SK-N-SH treated with all-trans-retinoic acid at 6 μM for 48 hours (cell line): ENCODE measurements around the gene POLR3C.

Experiments used
- ATAC-seq: fragments of 200-7000 bp; cut with Tn5 transposase; 3 replicates; pipeline ENCODE4 v1.9.1; 2020; ENCODE audit warnings: mild to moderate bottlenecking, moderate library complexity
- ARNTL ChIP-seq: fragments of 450-650 bp; formaldehyde crosslinking; IDR thresholded peaks from 2 replicates; pipeline ENCODE4 v1.5.0; 2020; ENCODE audit warnings: low read depth, mild to moderate bottlenecking, moderate library complexity, borderline replicate concordance
- BACH2 ChIP-seq: fragments of 250-450 bp; sonication (Bioruptor Pico); IDR thresholded peaks from 2 replicates; pipeline ENCODE4 v1.9.0; 2021; ENCODE audit warnings: mild to moderate bottlenecking, borderline replicate concordance
- CSDC2 ChIP-seq: fragments of 250-450 bp; sonication (Bioruptor Pico); IDR thresholded peaks from 2 replicates; pipeline ENCODE4 v1.5.0; 2020; ENCODE audit warnings: mild to moderate bottlenecking, moderate library complexity
- ESRRG ChIP-seq: fragments of 250-450 bp; sonication (Bioruptor Pico); IDR thresholded peaks from 2 replicates; pipeline ENCODE4 v1.6.1; 2021; ENCODE audit warnings: mild to moderate bottlenecking
- GLIS3 ChIP-seq: fragments of 250-450 bp; sonication (Bioruptor Pico); IDR thresholded peaks from 2 replicates; pipeline ENCODE4 v1.5.0; 2020; ENCODE audit warnings: mild to moderate bottlenecking, moderate library complexity
- ISL1 ChIP-seq: fragments of 250-450 bp; sonication (Bioruptor Pico); IDR thresholded peaks from 2 replicates; pipeline ENCODE4 v2.1.2; 2022; ENCODE audit warnings: mild to moderate bottlenecking, moderate library complexity
- PPARA ChIP-seq: fragments of 250-450 bp; sonication (Bioruptor Pico); IDR thresholded peaks from 2 replicates; pipeline ENCODE4 v1.5.0; 2020; ENCODE audit warnings: mild to moderate bottlenecking, borderline replicate concordance
- RARB ChIP-seq: fragments of 250-450 bp; sonication (Bioruptor Pico); IDR thresholded peaks from 2 replicates; pipeline ENCODE4 v1.8.0; 2021; ENCODE audit warnings: mild to moderate bottlenecking, moderate library complexity
- SNAI2 ChIP-seq: fragments of 250-450 bp; sonication (Bioruptor Pico); IDR thresholded peaks from 2 replicates; pipeline ENCODE4 v1.5.0; 2020; ENCODE audit warnings: mild to moderate bottlenecking, moderate library complexity
- TOX ChIP-seq: fragments of 250-450 bp; sonication (Bioruptor Pico); IDR thresholded peaks from 2 replicates; pipeline ENCODE4 v1.8.0; 2021; ENCODE audit warnings: mild to moderate bottlenecking, moderate library complexity, borderline replicate concordance
- ZFP3 ChIP-seq: fragments of 250-450 bp; sonication (Bioruptor Pico); IDR thresholded peaks from 2 replicates; pipeline ENCODE4 v1.5.0; 2020; ENCODE audit warnings: mild to moderate bottlenecking, moderate library complexity
- ZNF565 ChIP-seq: fragments of 450-650 bp; formaldehyde crosslinking; conservative IDR thresholded peaks from 2 replicates; pipeline ENCODE4 v1.5.0; 2020; ENCODE audit warnings: low read depth, mild to moderate bottlenecking, moderate library complexity
- ZNF8 ChIP-seq: fragments of 450-650 bp; formaldehyde crosslinking; IDR thresholded peaks from 2 replicates; pipeline ENCODE4 v1.5.0; 2020; ENCODE audit warnings: mild to moderate bottlenecking, moderate library complexity
- TF ChIP-seq, protein P1 (sequence below): fragments of 250-450 bp; sonication (Bioruptor Pico); IDR thresholded peaks from 2 replicates; pipeline ENCODE4 v1.8.0; 2020; ENCODE audit warnings: mild to moderate bottlenecking, moderate library complexity, borderline replicate concordance
- TF ChIP-seq, protein P2 (sequence below): fragments of 250-450 bp; sonication (Bioruptor Pico); IDR thresholded peaks from 2 replicates; pipeline ENCODE4 v1.5.0; 2020; ENCODE audit warnings: mild to moderate bottlenecking, moderate library complexity
- TF ChIP-seq, protein P3 (sequence below): fragments of 250-450 bp; sonication (Bioruptor Pico); IDR thresholded peaks from 2 replicates; pipeline ENCODE4 v1.5.1; 2020; ENCODE audit warnings: low read depth, mild to moderate bottlenecking, moderate library complexity
- TF ChIP-seq, protein P4 (sequence below): fragments of 250-450 bp; sonication (Bioruptor Pico); IDR thresholded peaks from 2 replicates; pipeline ENCODE4 v1.5.1; 2021; ENCODE audit warnings: mild to moderate bottlenecking, moderate library complexity

POLR3C gene

DNA sequence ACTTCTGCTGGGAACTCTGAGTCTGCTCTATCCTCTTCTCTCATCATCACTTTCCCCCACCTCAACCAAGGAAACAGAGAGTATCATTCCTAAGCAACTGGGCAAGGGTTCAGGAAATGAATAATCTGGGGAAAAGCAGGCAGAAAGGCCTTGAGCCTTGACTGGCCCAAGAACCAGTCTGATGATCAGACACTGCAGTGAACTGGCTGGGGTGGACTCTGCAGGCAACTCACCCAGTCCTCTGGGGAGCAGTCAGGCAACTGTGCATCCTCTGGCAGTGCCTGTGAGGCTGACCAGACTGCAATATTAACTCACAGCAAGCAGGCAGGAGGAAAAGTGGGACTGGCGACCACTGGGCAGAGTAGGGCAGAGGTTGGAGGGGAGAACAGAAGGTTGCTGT, 60.7 kb downstream of the POLR3C start:
- TF ChIP-seq, protein P1, sequence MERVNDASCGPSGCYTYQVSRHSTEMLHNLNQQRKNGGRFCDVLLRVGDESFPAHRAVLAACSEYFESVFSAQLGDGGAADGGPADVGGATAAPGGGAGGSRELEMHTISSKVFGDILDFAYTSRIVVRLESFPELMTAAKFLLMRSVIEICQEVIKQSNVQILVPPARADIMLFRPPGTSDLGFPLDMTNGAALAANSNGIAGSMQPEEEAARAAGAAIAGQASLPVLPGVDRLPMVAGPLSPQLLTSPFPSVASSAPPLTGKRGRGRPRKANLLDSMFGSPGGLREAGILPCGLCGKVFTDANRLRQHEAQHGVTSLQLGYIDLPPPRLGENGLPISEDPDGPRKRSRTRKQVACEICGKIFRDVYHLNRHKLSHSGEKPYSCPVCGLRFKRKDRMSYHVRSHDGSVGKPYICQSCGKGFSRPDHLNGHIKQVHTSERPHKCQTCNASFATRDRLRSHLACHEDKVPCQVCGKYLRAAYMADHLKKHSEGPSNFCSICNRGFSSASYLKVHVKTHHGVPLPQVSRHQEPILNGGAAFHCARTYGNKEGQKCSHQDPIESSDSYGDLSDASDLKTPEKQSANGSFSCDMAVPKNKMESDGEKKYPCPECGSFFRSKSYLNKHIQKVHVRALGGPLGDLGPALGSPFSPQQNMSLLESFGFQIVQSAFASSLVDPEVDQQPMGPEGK (CRISPR knock-in tag), result no peak
- TF ChIP-seq, protein P2, sequence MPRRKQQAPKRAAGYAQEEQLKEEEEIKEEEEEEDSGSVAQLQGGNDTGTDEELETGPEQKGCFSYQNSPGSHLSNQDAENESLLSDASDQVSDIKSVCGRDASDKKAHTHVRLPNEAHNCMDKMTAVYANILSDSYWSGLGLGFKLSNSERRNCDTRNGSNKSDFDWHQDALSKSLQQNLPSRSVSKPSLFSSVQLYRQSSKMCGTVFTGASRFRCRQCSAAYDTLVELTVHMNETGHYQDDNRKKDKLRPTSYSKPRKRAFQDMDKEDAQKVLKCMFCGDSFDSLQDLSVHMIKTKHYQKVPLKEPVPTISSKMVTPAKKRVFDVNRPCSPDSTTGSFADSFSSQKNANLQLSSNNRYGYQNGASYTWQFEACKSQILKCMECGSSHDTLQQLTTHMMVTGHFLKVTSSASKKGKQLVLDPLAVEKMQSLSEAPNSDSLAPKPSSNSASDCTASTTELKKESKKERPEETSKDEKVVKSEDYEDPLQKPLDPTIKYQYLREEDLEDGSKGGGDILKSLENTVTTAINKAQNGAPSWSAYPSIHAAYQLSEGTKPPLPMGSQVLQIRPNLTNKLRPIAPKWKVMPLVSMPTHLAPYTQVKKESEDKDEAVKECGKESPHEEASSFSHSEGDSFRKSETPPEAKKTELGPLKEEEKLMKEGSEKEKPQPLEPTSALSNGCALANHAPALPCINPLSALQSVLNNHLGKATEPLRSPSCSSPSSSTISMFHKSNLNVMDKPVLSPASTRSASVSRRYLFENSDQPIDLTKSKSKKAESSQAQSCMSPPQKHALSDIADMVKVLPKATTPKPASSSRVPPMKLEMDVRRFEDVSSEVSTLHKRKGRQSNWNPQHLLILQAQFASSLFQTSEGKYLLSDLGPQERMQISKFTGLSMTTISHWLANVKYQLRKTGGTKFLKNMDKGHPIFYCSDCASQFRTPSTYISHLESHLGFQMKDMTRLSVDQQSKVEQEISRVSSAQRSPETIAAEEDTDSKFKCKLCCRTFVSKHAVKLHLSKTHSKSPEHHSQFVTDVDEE, result no peak
- TF ChIP-seq, protein P3, sequence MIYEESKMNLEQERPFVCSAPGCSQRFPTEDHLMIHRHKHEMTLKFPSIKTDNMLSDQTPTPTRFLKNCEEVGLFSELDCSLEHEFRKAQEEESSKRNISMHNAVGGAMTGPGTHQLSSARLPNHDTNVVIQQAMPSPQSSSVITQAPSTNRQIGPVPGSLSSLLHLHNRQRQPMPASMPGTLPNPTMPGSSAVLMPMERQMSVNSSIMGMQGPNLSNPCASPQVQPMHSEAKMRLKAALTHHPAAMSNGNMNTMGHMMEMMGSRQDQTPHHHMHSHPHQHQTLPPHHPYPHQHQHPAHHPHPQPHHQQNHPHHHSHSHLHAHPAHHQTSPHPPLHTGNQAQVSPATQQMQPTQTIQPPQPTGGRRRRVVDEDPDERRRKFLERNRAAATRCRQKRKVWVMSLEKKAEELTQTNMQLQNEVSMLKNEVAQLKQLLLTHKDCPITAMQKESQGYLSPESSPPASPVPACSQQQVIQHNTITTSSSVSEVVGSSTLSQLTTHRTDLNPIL, result no peak
- TF ChIP-seq ZFP3 (CRISPR knock-in tag) (no peak), BACH2 (CRISPR knock-in tag) (no peak), SNAI2 (no peak), ISL1 (CRISPR knock-in tag) (no peak), ZNF8 (CRISPR knock-in tag) (no peak), ZNF565 (CRISPR knock-in tag) (no peak), ARNTL (CRISPR knock-in tag) (no peak), GLIS3 (CRISPR knock-in tag) (no peak), TOX (CRISPR knock-in tag) (no peak)
- no peak; the same call in 2 of the 3 replicates for ATAC-seq

DNA sequence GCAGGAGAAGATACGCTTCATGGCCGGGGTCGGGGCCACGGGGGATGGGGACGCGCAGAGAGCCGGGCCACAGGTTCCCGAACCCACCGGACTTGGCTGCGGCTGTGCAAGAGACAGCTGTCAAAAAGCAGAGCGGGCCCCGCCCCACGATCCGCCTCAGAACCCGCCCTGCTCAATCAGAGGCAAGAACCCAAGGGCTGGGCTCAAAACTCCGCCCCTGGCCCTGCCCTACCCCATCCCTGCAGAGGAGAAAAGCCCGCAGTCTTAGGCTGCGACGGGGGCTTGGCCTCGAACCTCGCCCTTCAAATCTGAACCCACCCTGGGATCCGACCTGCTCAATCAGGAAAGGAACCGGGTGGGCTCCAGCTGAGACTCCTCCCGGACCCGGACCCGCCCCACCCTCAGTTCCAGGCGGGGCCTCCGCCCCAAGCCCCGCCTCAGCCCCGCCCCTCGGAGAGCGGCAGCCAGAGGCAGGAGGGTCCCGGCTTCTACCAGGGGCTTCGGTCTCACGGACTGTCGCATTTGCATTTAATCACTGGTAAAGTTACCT, 61.8 kb downstream of the POLR3C start, which contains the start of gene ANKRD35:
TSS of gene ANKRD35 (minus strand) at position 129 of the 550 bp plus-strand sequence. CDS start at position 21, 108 bp downstream.
- TF ChIP-seq ISL1 (CRISPR knock-in tag), result no peak
- no peak for TF ChIP-seq TOX (CRISPR knock-in tag)
- TF ChIP-seq, protein P1 (CRISPR knock-in tag), result no peak
- TF ChIP-seq ZFP3 (CRISPR knock-in tag), result no peak
- TF ChIP-seq CSDC2 (CRISPR knock-in tag), result no peak
- TF ChIP-seq, protein P4, sequence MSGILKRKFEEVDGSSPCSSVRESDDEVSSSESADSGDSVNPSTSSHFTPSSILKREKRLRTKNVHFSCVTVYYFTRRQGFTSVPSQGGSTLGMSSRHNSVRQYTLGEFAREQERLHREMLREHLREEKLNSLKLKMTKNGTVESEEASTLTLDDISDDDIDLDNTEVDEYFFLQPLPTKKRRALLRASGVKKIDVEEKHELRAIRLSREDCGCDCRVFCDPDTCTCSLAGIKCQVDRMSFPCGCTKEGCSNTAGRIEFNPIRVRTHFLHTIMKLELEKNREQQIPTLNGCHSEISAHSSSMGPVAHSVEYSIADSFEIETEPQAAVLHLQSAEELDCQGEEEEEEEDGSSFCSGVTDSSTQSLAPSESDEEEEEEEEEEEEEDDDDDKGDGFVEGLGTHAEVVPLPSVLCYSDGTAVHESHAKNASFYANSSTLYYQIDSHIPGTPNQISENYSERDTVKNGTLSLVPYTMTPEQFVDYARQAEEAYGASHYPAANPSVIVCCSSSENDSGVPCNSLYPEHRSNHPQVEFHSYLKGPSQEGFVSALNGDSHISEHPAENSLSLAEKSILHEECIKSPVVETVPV, result no peak
- TF ChIP-seq, protein P2, result no peak
- TF ChIP-seq ESRRG (CRISPR knock-in tag), result no peak
- TF ChIP-seq BACH2 (CRISPR knock-in tag), result no peak
- no peak for TF ChIP-seq SNAI2
- no peak for TF ChIP-seq GLIS3 (CRISPR knock-in tag)
- TF ChIP-seq ARNTL (CRISPR knock-in tag), result no peak
- TF ChIP-seq PPARA, result no peak
- TF ChIP-seq RARB (CRISPR knock-in tag), result no peak
- no peak for TF ChIP-seq ZNF8 (CRISPR knock-in tag)
- TF ChIP-seq, all 23 proteins: peak for 0

More for the DNA sequence above, 61.8 kb downstream of the POLR3C start, which contains the start of gene ANKRD35:
- peak; percentile 99 for ATAC-seq
